DOHH2 (cell line): ENCODE data around the gene ATP8B4.

Experiments
- CTCF ChIP-seq: fragments of 200-600 bp; sonication (generic); IDR thresholded peaks from one replicate; pipeline ENCODE4 v1.5.1; 2014; ENCODE audit warnings: antibody characterized with exemption, mild to moderate bottlenecking, low read depth, low read length; ENCODE audit not compliant: poor library complexity, severe bottlenecking
- EZH2phosphoT487 ChIP-seq: fragments of 200-600 bp; sonication (generic); IDR thresholded peaks from 2 replicates; pipeline ENCODE4 v1.6.1; 2017; ENCODE audit warnings: borderline replicate concordance, mild to moderate bottlenecking, antibody characterized with exemption, low read length, moderate library complexity, mixed read lengths

- no peak for TF ChIP-seq CTCF
- no peak for TF ChIP-seq EZH2phosphoT487
Observed at GRCh38 chr15:50057196-50057595, 61.8 kb downstream of the ATP8B4 start.
